NB4 (cell line): ENCODE data around the gene SLC4A2.
A peak's percentile ranks its signal among the peaks of the same experiment; 100 is the strongest.

Source experiments
- DNase-seq: peaks from one replicate; pipeline ENCODE4 v3.0.0; 2010; ENCODE audit warnings: low read depth
- H3K4me3 ChIP-seq: one replicate; pipeline ENCODE4 v1.5.1; 2011; ENCODE audit warnings: mild to moderate bottlenecking, low read depth, low read length, moderate library complexity
- CTCF ChIP-seq: IDR thresholded peaks from one replicate; pipeline ENCODE4 v1.5.1; 2012; ENCODE audit warnings: low read depth, low read length
- MAX ChIP-seq: IDR thresholded peaks from 2 replicates; pipeline ENCODE4 v1.6.1; 2011; ENCODE audit warnings: low read depth, low read length
- MYC ChIP-seq: IDR thresholded peaks from 2 replicates; pipeline ENCODE4 v1.6.1; 2011; ENCODE audit warnings: low read depth, low read length
- POLR2A ChIP-seq: IDR thresholded peaks from 2 replicates; pipeline ENCODE4 v1.6.1; 2011; ENCODE audit warnings: mild to moderate bottlenecking; ENCODE audit not compliant: insufficient read length; ENCODE audit errors: extremely low read depth

Gene SLC4A2

GRCh38 chr7:151074817-151075661 lies 15.7 kb downstream of the SLC4A2 start:
- H3K4me3 ChIP-seq: no peak overlapping the region
- TF ChIP-seq POLR2A (no peak), MAX (no peak), MYC (no peak), CTCF (no peak)
- no peak for DNase-seq

GRCh38 chr7:151075662-151075971 lies 16.2 kb downstream of the SLC4A2 start:
- no peak overlapping the region for H3K4me3 ChIP-seq
- TF ChIP-seq MYC (no peak), CTCF (no peak), MAX (no peak), POLR2A (no peak)
- DNase-seq: no peak

- no peak for DNase-seq
- TF ChIP-seq CTCF (no peak), MAX (no peak), MYC (no peak), POLR2A (no peak)
- H3K4me3 ChIP-seq: no peak overlapping the region
Observed at GRCh38 chr7:151075978-151076426, 16.6 kb downstream of the SLC4A2 start.

- no peak for TF ChIP-seq MYC
- no peak for TF ChIP-seq MAX
- TF ChIP-seq POLR2A: no peak
- TF ChIP-seq CTCF: peak; percentile 26
- DNase-seq: peak; percentile 46
Observed at GRCh38 chr7:151076863-151077704, 17.7 kb downstream of the SLC4A2 start.

GRCh38 chr7:151077705-151078232 lies 18.4 kb downstream of the SLC4A2 start:
- H3K4me3 ChIP-seq: no peak overlapping the region
- no peak for DNase-seq
- no peak for TF ChIP-seq MAX
- no peak for TF ChIP-seq MYC
- no peak for TF ChIP-seq CTCF
- no peak for TF ChIP-seq POLR2A

More at GRCh38 chr7:151076863-151077704, 17.7 kb downstream of the SLC4A2 start:
- no peak overlapping the region for H3K4me3 ChIP-seq
